Keratinocyte (primary cell): Measurements from ENCODE around the gene KRTAP2-1. TPM values are rescaled to one million over a fixed set of nuclear protein-coding genes. Genes with fewer than 3 reads are reported as not detected.

Experiments used
- DNase-seq: peaks from one replicate; pipeline ENCODE4 v3.0.0-alpha.2; 2011; ENCODE audit warnings: low read depth, missing footprints, low spot score
- FAIRE-seq: peaks from 2 replicates; lab custom pipeline; 2011; peaks lifted over from hg19 to GRCh38; lab: Jason Lieb, UNC
- H2AFZ ChIP-seq: 2 replicates; pipeline ENCODE4 v1.6.0; 2012; ENCODE audit warnings: low read length, control low read depth, inconsistent platforms; ENCODE audit not compliant: control insufficient read depth
- H3K27ac ChIP-seq: 2 replicates; pipeline ENCODE4 v1.5.1; 2011; ENCODE audit warnings: low read length; ENCODE audit not compliant: control insufficient read depth, insufficient read depth
- H3K27me3 ChIP-seq: 3 replicates; pipeline ENCODE4 v1.6.0; 2011; ENCODE audit warnings: low read length; ENCODE audit not compliant: control insufficient read depth, insufficient read depth; ENCODE audit errors: extremely low read depth
- H3K36me3 ChIP-seq, 2 experiments: 2 replicates in 1 of 2; 3 replicates in 1 of 2; pipeline ENCODE4 v1.5.1; 2011; ENCODE audit warnings: low read length in 2 of 2, mild to moderate bottlenecking in 1 of 2; ENCODE audit not compliant: control insufficient read depth in 2 of 2, insufficient read depth in 2 of 2; ENCODE audit errors: extremely low read depth in 1 of 2
- H3K4me1 ChIP-seq: 3 replicates; pipeline ENCODE4 v1.5.1; 2011; ENCODE audit warnings: low read length; ENCODE audit not compliant: control insufficient read depth, insufficient read depth; ENCODE audit errors: extremely low read depth
- H3K4me2 ChIP-seq: 3 replicates; pipeline ENCODE4 v1.6.0; 2011; ENCODE audit warnings: low read depth, low read length; ENCODE audit not compliant: control insufficient read depth, insufficient read depth; ENCODE audit errors: extremely low read depth
- H3K4me3 ChIP-seq, 3 experiments: fragments of 200-600 bp in 1 of 3; sonication (generic) in 1 of 3; 2 replicates in 2 of 3; 3 replicates in 1 of 3; pipeline ENCODE4 v1.5.1; 2011 to 2016; ENCODE audit warnings: low read length in 3 of 3, mild to moderate bottlenecking in 3 of 3, control low read depth in 2 of 3, inconsistent platforms in 1 of 3, low read depth in 1 of 3, mixed read lengths in 1 of 3, mixed run types in 1 of 3, moderate library complexity in 1 of 3; ENCODE audit not compliant: control insufficient read depth in 2 of 3, insufficient read depth in 2 of 3; ENCODE audit errors: extremely low read depth in 1 of 3
- H3K79me2 ChIP-seq: 2 replicates; pipeline ENCODE4 v1.6.0; 2012; ENCODE audit warnings: low read length; ENCODE audit not compliant: control insufficient read depth, insufficient read depth
- H3K9ac ChIP-seq: 3 replicates; pipeline ENCODE4 v1.6.0; 2011; ENCODE audit warnings: low read length; ENCODE audit not compliant: control insufficient read depth, insufficient read depth; ENCODE audit errors: extremely low read depth
- H3K9me1 ChIP-seq: 3 replicates; pipeline ENCODE4 v1.6.0; 2011; ENCODE audit warnings: low read length; ENCODE audit not compliant: control insufficient read depth, insufficient read depth; ENCODE audit errors: extremely low read depth
- H3K9me3 ChIP-seq: 2 replicates; pipeline ENCODE4 v1.5.1; 2012; ENCODE audit warnings: low read depth, low read length; ENCODE audit not compliant: control insufficient read depth
- H4K20me1 ChIP-seq: 3 replicates; pipeline ENCODE4 v1.6.0; 2011; ENCODE audit warnings: low read length; ENCODE audit not compliant: control insufficient read depth, insufficient read depth; ENCODE audit errors: extremely low read depth
- EZH2 ChIP-seq: IDR thresholded peaks from one replicate; pipeline ENCODE4 v1.6.1; 2012; ENCODE audit warnings: inconsistent platforms, mild to moderate bottlenecking, low read length, moderate library complexity
- dilution Hi-C: fragments of 300-500 bp; cut with MboI; formaldehyde crosslinking; loops from one replicate; pipeline ENCODE4 v1.7.0; 2020; ENCODE audit warnings: low sequenced_read_pairs; ENCODE audit not compliant: extremely low pct_ligation_motif_present
- polyA plus RNA-seq, 5 experiments: library from polyadenylated mRNA; depleted of rRNA in 3 of 5; stranded (reverse) in 3 of 5; stranded (forward) in 1 of 5; unstranded in 1 of 5; fragments of >200 nt; gene quantifications; 1 replicate in 1 of 5; 2 replicates in 3 of 5; 3 replicates in 1 of 5; pipeline versions ENCODE4 v1.2.1 to v1.2.3, GENCODE V29; 2011 to 2012; ENCODE audit warnings: missing spikeins in 2 of 5, low read depth in 1 of 5, low replicate concordance in 1 of 5
- TF ChIP-seq, protein P1 (sequence below), 3 experiments: IDR thresholded peaks in 1 of 3; conservative IDR thresholded peaks in 1 of 3; optimal IDR thresholded peaks in 1 of 3; 2 replicates in 2 of 3; 3 replicates in 1 of 3; pipeline versions ENCODE3 to v1.5.1; 2011; ENCODE audit warnings: low read length in 3 of 3, mild to moderate bottlenecking in 3 of 3, moderate library complexity in 2 of 3, control low read depth in 1 of 3, inconsistent platforms in 1 of 3; ENCODE audit not compliant: insufficient read depth in 2 of 3; ENCODE audit errors: extremely low read depth in 1 of 3

The KRTAP2-1 gene
- polyA plus RNA-seq, 1 donor (not counting 4 experiments of a cell fraction or from before 2014, with no cell fraction given): not detected

- no peak for TF ChIP-seq EZH2
- TF ChIP-seq, protein P1, sequence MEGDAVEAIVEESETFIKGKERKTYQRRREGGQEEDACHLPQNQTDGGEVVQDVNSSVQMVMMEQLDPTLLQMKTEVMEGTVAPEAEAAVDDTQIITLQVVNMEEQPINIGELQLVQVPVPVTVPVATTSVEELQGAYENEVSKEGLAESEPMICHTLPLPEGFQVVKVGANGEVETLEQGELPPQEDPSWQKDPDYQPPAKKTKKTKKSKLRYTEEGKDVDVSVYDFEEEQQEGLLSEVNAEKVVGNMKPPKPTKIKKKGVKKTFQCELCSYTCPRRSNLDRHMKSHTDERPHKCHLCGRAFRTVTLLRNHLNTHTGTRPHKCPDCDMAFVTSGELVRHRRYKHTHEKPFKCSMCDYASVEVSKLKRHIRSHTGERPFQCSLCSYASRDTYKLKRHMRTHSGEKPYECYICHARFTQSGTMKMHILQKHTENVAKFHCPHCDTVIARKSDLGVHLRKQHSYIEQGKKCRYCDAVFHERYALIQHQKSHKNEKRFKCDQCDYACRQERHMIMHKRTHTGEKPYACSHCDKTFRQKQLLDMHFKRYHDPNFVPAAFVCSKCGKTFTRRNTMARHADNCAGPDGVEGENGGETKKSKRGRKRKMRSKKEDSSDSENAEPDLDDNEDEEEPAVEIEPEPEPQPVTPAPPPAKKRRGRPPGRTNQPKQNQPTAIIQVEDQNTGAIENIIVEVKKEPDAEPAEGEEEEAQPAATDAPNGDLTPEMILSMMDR (optimal IDR thresholded peaks at IDR 0.05 in 1 of 3, IDR thresholded peaks at IDR 0.05 in 1 of 3, conservative IDR thresholded peaks at IDR 0.05 in 1 of 3; ENCODE audit: extremely low read depth in 1 of 3, insufficient read depth in 2 of 3, low read length in 3 of 3): no peak
- no peaks in the 10 kb centered on the region for H3K27me3 ChIP-seq
- no peak overlapping the region for H3K4me2 ChIP-seq
- H4K20me1 ChIP-seq: no peaks in the 10 kb centered on the region
- no peak overlapping the region for H3K4me3 ChIP-seq
- H3K79me2 ChIP-seq: no peaks in the 10 kb centered on the region
- dilution Hi-C loops: no loop called here
- no peaks in the 10 kb centered on the region for H3K9me1 ChIP-seq
- FAIRE-seq (no peak), DNase-seq (no peak)
- no peak overlapping the region for H3K27ac ChIP-seq
- H3K9me3 ChIP-seq: no peaks in the 10 kb centered on the region
- no peaks in the 10 kb centered on the region for H3K4me1 ChIP-seq
- no peaks in the 10 kb centered on the region for H3K36me3 ChIP-seq
- H3K9ac ChIP-seq: no peak overlapping the region
- no peak overlapping the region for H2AFZ ChIP-seq
These were observed 33.5 kb downstream of the KRTAP2-1 start for GRCh38 chr17:41013606-41014005.

- Histone ChIP-seq H3K27me3 (no peaks in the 10 kb centered on the region), H4K20me1 (no peaks in the 10 kb centered on the region), H3K4me3 (no peak overlapping the region), H3K9ac (no peak overlapping the region), H3K27ac (no peak overlapping the region), H3K9me1 (no peaks in the 10 kb centered on the region), H3K79me2 (no peaks in the 10 kb centered on the region), H3K4me2 (no peak overlapping the region), H3K4me1 (no peaks in the 10 kb centered on the region), H2AFZ (no peak overlapping the region), H3K36me3 (no peaks in the 10 kb centered on the region), H3K9me3 (no peaks in the 10 kb centered on the region)
- no peak for FAIRE-seq
- no peak for DNase-seq
- dilution Hi-C loops: no loop called here
- TF ChIP-seq EZH2: no peak
- TF ChIP-seq, protein P1 (optimal IDR thresholded peaks at IDR 0.05 in 1 of 3, IDR thresholded peaks at IDR 0.05 in 1 of 3, conservative IDR thresholded peaks at IDR 0.05 in 1 of 3; ENCODE audit: extremely low read depth in 1 of 3, insufficient read depth in 2 of 3, low read length in 3 of 3): no peak
These were observed 33.9 kb downstream of the KRTAP2-1 start for GRCh38 chr17:41013181-41013580.
